GM12878 (cell line): ENCODE measurements around the gene EPHA2. TPM values are rescaled to one million over a fixed set of nuclear protein-coding genes. Genes with fewer than 3 reads are reported as not detected.

Source experiments
- ATAC-seq: fragments of 200-7000 bp; cut with Tn5 transposase; 3 replicates; pipeline ENCODE4 v1.9.1; 2020; ENCODE audit warnings: mild to moderate bottlenecking, moderate library complexity
- BruUV-seq: library from RNA; stranded (reverse); fragments of 400-500 nt; replicated peaks from 2 replicates; lab custom pipeline; 2021; lab: Mats Ljungman, UMichigan
- CTCF ChIA-PET: fragments of 300-600 bp; sonication (Branson Sonifier 250); formaldehyde crosslinking; extraction: SDS; loops from one replicate; lab custom pipeline; 2021; ENCODE audit warnings: inconsistent platforms; lab: Yijun Ruan, JAX
- POLR2A ChIA-PET: fragments of 350-600 bp; formaldehyde crosslinking; extraction: SDS; loops from one replicate; lab custom pipeline; 2021; ENCODE audit warnings: inconsistent platforms; lab: Charles Lee
- RAD21 ChIA-PET: fragments of 300-600 bp; sonication (Branson Sonifier 250); formaldehyde crosslinking; loops from one replicate; lab custom pipeline; 2023; ENCODE audit warnings: antibody characterized with exemption; ENCODE audit not compliant: unreplicated experiment; lab: Charles Lee
- SMC1A ChIA-PET: fragments of 300-600 bp; sonication (Branson Sonifier 250); formaldehyde crosslinking; loops from one replicate; lab custom pipeline; 2023; ENCODE audit not compliant: unreplicated experiment, uncharacterized antibody; lab: Charles Lee
- DNase-seq: peaks from one replicate; pipeline ENCODE4 v3.0.0-alpha.2; 2011; ENCODE audit warnings: low read depth, low spot score
- FAIRE-seq: peaks from 3 replicates; lab custom pipeline; 2011; peaks lifted over from hg19 to GRCh38; lab: Jason Lieb, UNC
- H2AFZ ChIP-seq: 2 replicates; pipeline ENCODE4 v1.6.0; 2011; ENCODE audit warnings: low read depth, low read length, control low read depth; ENCODE audit not compliant: control insufficient read depth
- H3K27ac ChIP-seq: 2 replicates; pipeline ENCODE4 v1.5.1; 2011; ENCODE audit warnings: control low read depth; ENCODE audit not compliant: control insufficient read depth, insufficient read depth
- H3K27me3 ChIP-seq, 2 experiments: replicated peaks in 1 of 2; 2 replicates each; pipeline versions ENCODE4 v1.6.0 to v1.6.1; 2011; ENCODE audit warnings: low read length in 1 of 2; ENCODE audit not compliant: control insufficient read depth in 2 of 2, insufficient read depth in 2 of 2
- H3K36me3 ChIP-seq, 2 experiments: 2 replicates each; pipeline ENCODE4 v1.5.1; 2011; ENCODE audit warnings: low read length in 1 of 2; ENCODE audit not compliant: control insufficient read depth in 2 of 2, insufficient read depth in 2 of 2
- H3K4me1 ChIP-seq: 2 replicates; pipeline ENCODE4 v1.6.1; 2011; ENCODE audit warnings: mild to moderate bottlenecking, low read length, moderate library complexity, mixed read lengths; ENCODE audit not compliant: control insufficient read depth, insufficient read depth
- H3K4me2 ChIP-seq: 2 replicates; pipeline ENCODE4 v1.6.0; 2011; ENCODE audit warnings: control low read depth; ENCODE audit not compliant: control insufficient read depth, insufficient read depth
- H3K4me3 ChIP-seq: fragments of 200-600 bp; sonication (generic); 2 replicates; pipeline ENCODE4 v1.5.1; 2016
- H3K79me2 ChIP-seq: 2 replicates; pipeline ENCODE4 v1.6.0; 2011; ENCODE audit warnings: low read length; ENCODE audit not compliant: control insufficient read depth, insufficient read depth
- H3K9ac ChIP-seq: 2 replicates; pipeline ENCODE4 v1.8.0; 2011; ENCODE audit warnings: low read length, control low read depth, mixed read lengths; ENCODE audit not compliant: control insufficient read depth, insufficient read depth
- H3K9me3 ChIP-seq: replicated peaks from 3 replicates; pipeline ENCODE4 v1.5.1; 2011; ENCODE audit warnings: mild to moderate bottlenecking, low read length; ENCODE audit not compliant: control insufficient read depth, insufficient read depth
- H4K20me1 ChIP-seq: 2 replicates; pipeline ENCODE4 v1.6.0; 2011; ENCODE audit not compliant: control insufficient read depth, insufficient read depth
- EED ChIP-seq: sonication (generic); IDR thresholded peaks from 2 replicates; pipeline ENCODE4 v1.6.1; 2016; ENCODE audit warnings: antibody characterized with exemption, low read depth
- EP300 ChIP-seq, 2 experiments: fragments of 150-350 bp in 1 of 2; IDR thresholded peaks; 2 replicates each; pipeline ENCODE4 v1.6.1; 2011 to 2012; ENCODE audit warnings: low read depth in 2 of 2, low read length in 2 of 2, borderline replicate concordance in 1 of 2, improper control_type of control experiment in 1 of 2, inconsistent platforms in 1 of 2; ENCODE audit not compliant: control insufficient read depth in 1 of 2
- ESRRA ChIP-seq: IDR thresholded peaks from 2 replicates; pipeline ENCODE4 v1.6.1; 2012; ENCODE audit warnings: mild to moderate bottlenecking, low read length, improper control_type of control experiment
- HDAC2 ChIP-seq: fragments of 200-600 bp; sonication (generic); IDR thresholded peaks from 2 replicates; pipeline ENCODE4 v1.6.1; 2017
- HDAC6 ChIP-seq: fragments of 200-600 bp; sonication (generic); IDR thresholded peaks from one replicate; pipeline ENCODE4 v1.8.0; 2017; ENCODE audit warnings: antibody characterized with exemption; ENCODE audit not compliant: unreplicated experiment
- KDM1A ChIP-seq: fragments of 200-600 bp; sonication (generic); IDR thresholded peaks from 2 replicates; pipeline ENCODE4 v1.6.1; 2016; ENCODE audit warnings: borderline replicate concordance
- RAD51 ChIP-seq: fragments of 450-650 bp; IDR thresholded peaks from 2 replicates; pipeline ENCODE4 v1.6.1; 2016; ENCODE audit warnings: moderate library complexity, mild to moderate bottlenecking, inconsistent platforms
- RBBP5 ChIP-seq: fragments of 200-600 bp; sonication (generic); conservative IDR thresholded peaks from 2 replicates; pipeline ENCODE4 v1.6.1; 2016
- SIN3A ChIP-seq: IDR thresholded peaks from 2 replicates; pipeline ENCODE4 v1.6.1; 2012; ENCODE audit warnings: low read depth, low read length, improper control_type of control experiment
- SIX5 ChIP-seq: IDR thresholded peaks from 2 replicates; pipeline ENCODE4 v1.6.1; 2011; ENCODE audit warnings: mild to moderate bottlenecking, low read depth, low read length, moderate library complexity; ENCODE audit not compliant: severe bottlenecking
- SPI1 ChIP-seq: IDR thresholded peaks from 2 replicates; pipeline ENCODE4 v1.6.1; 2011; ENCODE audit warnings: low read depth, mild to moderate bottlenecking, low read length, moderate library complexity, borderline replicate concordance; ENCODE audit not compliant: insufficient read depth
- TARDBP ChIP-seq: IDR thresholded peaks from 2 replicates; pipeline ENCODE4 v1.6.1; 2016; ENCODE audit warnings: borderline replicate concordance
- ZSCAN29 ChIP-seq: fragments of 450-650 bp; IDR thresholded peaks from 2 replicates; pipeline ENCODE4 v1.6.1; 2017; ENCODE audit warnings: mild to moderate bottlenecking, moderate library complexity
- ZZZ3 ChIP-seq: IDR thresholded peaks from 2 replicates; pipeline ENCODE4 v1.6.1; 2011; ENCODE audit warnings: low read depth; ENCODE audit not compliant: control insufficient read depth, insufficient read length
- WGBS: methylation state at CpG from one replicate; pipeline ENCODE4 v1.1.6; 2016; ENCODE audit warnings: low lambda C conversion rate; ENCODE audit not compliant: insufficient replicate concordance, insufficient coverage; ENCODE audit errors: missing lambda C conversion rate; 5-methylcytosine and 5-hydroxymethylcytosine counted together
- in situ Hi-C: fragments of 300-500 bp; cut with MboI; formaldehyde crosslinking; loops from 9 replicates; pipeline ENCODE4 v1.14.3; 2018; ENCODE audit warnings: mixed read lengths
- intact Hi-C: fragments of 100-400 bp; cut with micrococcal nuclease; formaldehyde crosslinking; loops from one replicate; pipeline ENCODE4 v1.14.2; 2022; ENCODE audit not compliant: unreplicated experiment
- polyA plus RNA-seq, 11 experiments: library from polyadenylated mRNA; depleted of rRNA in 4 of 11; unstranded in 6 of 11; stranded (reverse) in 5 of 11; fragments of >200 nt; fragmentation: Nextera tagmentation in 4 of 11; fragmentation: Illumina TruSeq in 1 of 11; extraction: Ambion mirVana in 4 of 11; extraction: Trizol in 1 of 11; gene quantifications; 1 replicate in 1 of 11; 2 replicates in 10 of 11; pipeline versions ENCODE4 v1.2.1 to v1.2.3, GENCODE V29; 2011 to 2016; ENCODE audit warnings: inconsistent platforms in 2 of 11, missing spikeins in 2 of 11, low read depth in 1 of 11
- total RNA-seq, 4 experiments: library from RNA; depleted of rRNA in 3 of 4; stranded (reverse); fragments of >200 nt in 3 of 4; fragmentation: Illumina TruSeq in 1 of 4; extraction: Trizol in 1 of 4; gene quantifications; 2 replicates each; pipeline versions ENCODE4 v1.2.1 to v1.2.3, GENCODE V29; 2013 to 2021
- TF ChIP-seq, protein P1 (sequence below): fragments of 450-650 bp; IDR thresholded peaks from 2 replicates; pipeline ENCODE4 v1.6.1; 2017; ENCODE audit warnings: antibody characterized with exemption, mild to moderate bottlenecking, moderate library complexity
- TF ChIP-seq, protein P2 (sequence below): IDR thresholded peaks from 2 replicates; pipeline ENCODE4 v1.6.1; 2012; ENCODE audit warnings: low read depth, low read length, improper control_type of control experiment

EPHA2 gene
- total and polyA plus RNA-seq, 10 of the 15 experiments (the other 5 are each of a cell fraction or from before 2014, with no cell fraction given), result 0.04 to 0.51 (median 0.23) TPM; not detected in 2

DNA sequence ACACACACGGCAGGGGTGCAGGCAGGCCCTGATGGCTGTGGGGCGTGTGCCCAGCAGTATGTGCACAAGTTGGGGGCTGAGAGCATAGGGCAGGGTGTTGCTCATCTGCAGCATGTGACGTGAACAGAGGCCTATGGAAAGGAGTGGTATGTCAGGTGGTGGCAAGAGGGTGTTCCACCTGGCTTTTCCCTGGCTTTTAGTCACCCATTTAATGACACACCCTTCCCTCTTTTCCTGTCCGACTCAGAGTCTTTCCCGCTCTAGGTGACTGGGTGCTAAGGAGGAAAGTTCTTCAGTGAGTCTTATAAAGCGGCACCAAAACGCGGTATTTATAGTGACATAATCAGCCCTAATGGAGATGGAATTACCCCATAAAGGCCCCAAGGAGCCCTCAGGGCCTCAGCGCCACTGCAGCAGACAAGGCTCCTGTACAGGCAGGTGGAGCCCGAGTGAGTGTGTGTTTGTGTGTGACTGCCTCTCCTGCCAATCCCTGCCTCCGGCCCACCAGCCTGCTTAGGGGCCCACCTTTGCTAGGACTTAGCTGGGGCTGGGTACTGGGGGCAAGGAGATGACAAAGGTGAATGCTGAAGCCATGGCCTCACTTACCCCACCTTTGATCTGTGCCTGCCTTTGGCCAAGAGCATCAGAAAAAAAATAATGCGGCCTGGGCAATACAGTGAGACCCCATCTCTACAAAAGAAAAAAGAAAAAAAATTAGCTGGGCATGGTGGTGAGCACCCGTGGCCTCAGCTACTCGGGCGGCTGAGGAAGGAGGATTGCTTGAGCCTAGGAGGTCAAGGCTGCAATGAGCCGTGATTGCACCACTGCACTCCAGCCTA is 3.3 kb upstream of the EPHA2 start:
- WGBS, result 29% methylated on average over 16 of the region's 16 CpGs
- ChIA-PET POLR2A (no interaction called here), RAD21 (no interaction called here), SMC1A (no interaction called here), CTCF (no interaction called here)
- no peaks in the 10 kb centered on the region for H3K79me2 ChIP-seq
- in situ Hi-C loops, result no loop called here
- no peaks in the 10 kb centered on the region for H3K36me3 ChIP-seq
- H3K27ac ChIP-seq, result no peak overlapping the region
- ATAC-seq (no peak), FAIRE-seq (no peak), DNase-seq (no peak)
- H3K4me1 ChIP-seq, result no peaks in the 10 kb centered on the region; the same call in none of the 2 replicates
- H3K4me2 ChIP-seq, result no peak overlapping the region
- no peaks in the 10 kb centered on the region for H3K9me3 ChIP-seq
- H3K4me3 ChIP-seq, result no peak overlapping the region
- no peak for TF ChIP-seq HDAC6
- TF ChIP-seq, protein P1, sequence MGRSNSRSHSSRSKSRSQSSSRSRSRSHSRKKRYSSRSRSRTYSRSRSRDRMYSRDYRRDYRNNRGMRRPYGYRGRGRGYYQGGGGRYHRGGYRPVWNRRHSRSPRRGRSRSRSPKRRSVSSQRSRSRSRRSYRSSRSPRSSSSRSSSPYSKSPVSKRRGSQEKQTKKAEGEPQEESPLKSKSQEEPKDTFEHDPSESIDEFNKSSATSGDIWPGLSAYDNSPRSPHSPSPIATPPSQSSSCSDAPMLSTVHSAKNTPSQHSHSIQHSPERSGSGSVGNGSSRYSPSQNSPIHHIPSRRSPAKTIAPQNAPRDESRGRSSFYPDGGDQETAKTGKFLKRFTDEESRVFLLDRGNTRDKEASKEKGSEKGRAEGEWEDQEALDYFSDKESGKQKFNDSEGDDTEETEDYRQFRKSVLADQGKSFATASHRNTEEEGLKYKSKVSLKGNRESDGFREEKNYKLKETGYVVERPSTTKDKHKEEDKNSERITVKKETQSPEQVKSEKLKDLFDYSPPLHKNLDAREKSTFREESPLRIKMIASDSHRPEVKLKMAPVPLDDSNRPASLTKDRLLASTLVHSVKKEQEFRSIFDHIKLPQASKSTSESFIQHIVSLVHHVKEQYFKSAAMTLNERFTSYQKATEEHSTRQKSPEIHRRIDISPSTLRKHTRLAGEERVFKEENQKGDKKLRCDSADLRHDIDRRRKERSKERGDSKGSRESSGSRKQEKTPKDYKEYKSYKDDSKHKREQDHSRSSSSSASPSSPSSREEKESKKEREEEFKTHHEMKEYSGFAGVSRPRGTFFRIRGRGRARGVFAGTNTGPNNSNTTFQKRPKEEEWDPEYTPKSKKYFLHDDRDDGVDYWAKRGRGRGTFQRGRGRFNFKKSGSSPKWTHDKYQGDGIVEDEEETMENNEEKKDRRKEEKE, result no peak
- TF ChIP-seq TARDBP, result no peak
- no peak for TF ChIP-seq ESRRA
- no peak for TF ChIP-seq SIX5
- no peak for TF ChIP-seq ZSCAN29
- TF ChIP-seq, protein P2, sequence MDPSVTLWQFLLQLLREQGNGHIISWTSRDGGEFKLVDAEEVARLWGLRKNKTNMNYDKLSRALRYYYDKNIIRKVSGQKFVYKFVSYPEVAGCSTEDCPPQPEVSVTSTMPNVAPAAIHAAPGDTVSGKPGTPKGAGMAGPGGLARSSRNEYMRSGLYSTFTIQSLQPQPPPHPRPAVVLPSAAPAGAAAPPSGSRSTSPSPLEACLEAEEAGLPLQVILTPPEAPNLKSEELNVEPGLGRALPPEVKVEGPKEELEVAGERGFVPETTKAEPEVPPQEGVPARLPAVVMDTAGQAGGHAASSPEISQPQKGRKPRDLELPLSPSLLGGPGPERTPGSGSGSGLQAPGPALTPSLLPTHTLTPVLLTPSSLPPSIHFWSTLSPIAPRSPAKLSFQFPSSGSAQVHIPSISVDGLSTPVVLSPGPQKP, result no peak
- no peak for TF ChIP-seq ZZZ3
- TF ChIP-seq HDAC2, result no peak
- no peak for TF ChIP-seq SPI1
- TF ChIP-seq EED, result no peak
- TF ChIP-seq RAD51, result no peak
- TF ChIP-seq EP300 (IDR thresholded peaks at IDR 0.05; ENCODE audit: borderline replicate concordance in 1 of 2, control insufficient read depth in 1 of 2, low read depth in 2 of 2, low read length in 2 of 2), result no peak
- no peak for TF ChIP-seq RBBP5
- no peak for TF ChIP-seq SIN3A
- no peak for TF ChIP-seq KDM1A
- peaks cover 0 to 6% of the 10 kb centered on the region in 2 experiments; a peak in 3 of 4 replicates for H3K27me3 ChIP-seq
- intact Hi-C loops, result no loop called here
- H2AFZ ChIP-seq, result no peak overlapping the region
- H4K20me1 ChIP-seq, result no peaks in the 10 kb centered on the region
- no peak overlapping the region for H3K9ac ChIP-seq
- BruUV-seq, result no TSS peak
